NOMO-1 treated with dmso at 0.1 percent for 144 hours (cell line): ENCODE results near the gene SNRPD3.
"Not testable (repeated sequence)": the region's sequence is repeated elsewhere in the genome, so short reads cannot be mapped to it uniquely, and the experiment has no call there.

Source experiments
- DNase-seq: peaks from one replicate; lab custom pipeline; 2025; ENCODE audit not compliant: unreplicated experiment; lab: John Stamatoyannopoulos, UW

SNRPD3 gene

DNA sequence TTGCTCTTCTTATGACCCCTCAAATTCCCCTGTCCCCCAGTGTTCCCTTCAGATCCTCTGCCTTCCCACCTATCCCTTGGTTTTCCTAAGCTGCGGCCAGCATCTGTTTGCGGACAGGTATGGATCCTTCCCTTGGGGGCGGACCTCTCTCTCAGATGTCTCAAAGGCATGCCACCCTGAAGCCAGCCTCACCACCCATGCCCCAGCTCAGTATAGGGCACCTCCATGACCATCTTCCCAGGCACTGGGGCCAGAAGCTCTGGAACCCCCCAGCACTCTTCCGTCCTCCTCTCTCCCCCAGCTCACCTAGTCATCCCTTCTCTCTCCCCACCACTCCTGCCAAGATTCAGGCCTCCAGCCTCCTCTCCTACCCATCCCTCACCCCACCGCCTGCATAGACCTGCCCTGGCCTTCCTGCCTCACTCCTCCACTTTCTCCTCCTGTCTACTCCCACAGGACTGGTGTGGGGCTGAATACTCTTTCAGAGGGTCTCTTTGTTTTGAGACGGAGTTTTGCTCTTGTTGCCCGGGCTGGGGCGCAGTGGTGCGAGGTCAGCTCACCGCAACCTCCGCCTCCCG is 34.9 kb downstream of the SNRPD3 start:
- no peak for DNase-seq

DNA sequence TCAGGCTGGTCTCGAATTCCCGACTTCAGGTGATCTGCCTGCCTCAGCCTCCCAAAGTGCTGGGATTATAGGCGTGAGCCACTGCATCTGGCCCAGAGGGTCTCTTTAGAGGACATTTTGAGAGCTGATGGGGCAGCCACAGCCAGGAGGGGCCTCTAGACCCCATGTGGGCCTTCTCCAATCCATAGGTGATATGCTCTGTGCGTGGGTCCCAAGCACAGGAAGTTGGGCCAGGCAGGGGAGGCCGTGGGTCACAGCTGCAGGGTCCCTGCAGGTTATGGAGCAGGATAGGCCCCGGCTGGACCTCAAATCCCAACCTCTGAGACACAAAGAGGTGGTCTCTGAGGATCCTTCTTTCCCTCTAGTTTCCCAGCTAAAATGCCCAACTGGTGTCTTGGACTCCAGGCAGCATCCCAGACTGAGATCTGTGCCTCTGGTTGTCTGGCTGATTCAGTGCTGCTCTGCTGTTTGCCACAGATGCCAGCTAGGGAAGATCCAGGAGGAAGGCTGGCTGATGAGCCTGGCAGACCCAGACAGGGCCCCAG is 35.6 kb downstream of the SNRPD3 start:
- no peak for DNase-seq

DNA sequence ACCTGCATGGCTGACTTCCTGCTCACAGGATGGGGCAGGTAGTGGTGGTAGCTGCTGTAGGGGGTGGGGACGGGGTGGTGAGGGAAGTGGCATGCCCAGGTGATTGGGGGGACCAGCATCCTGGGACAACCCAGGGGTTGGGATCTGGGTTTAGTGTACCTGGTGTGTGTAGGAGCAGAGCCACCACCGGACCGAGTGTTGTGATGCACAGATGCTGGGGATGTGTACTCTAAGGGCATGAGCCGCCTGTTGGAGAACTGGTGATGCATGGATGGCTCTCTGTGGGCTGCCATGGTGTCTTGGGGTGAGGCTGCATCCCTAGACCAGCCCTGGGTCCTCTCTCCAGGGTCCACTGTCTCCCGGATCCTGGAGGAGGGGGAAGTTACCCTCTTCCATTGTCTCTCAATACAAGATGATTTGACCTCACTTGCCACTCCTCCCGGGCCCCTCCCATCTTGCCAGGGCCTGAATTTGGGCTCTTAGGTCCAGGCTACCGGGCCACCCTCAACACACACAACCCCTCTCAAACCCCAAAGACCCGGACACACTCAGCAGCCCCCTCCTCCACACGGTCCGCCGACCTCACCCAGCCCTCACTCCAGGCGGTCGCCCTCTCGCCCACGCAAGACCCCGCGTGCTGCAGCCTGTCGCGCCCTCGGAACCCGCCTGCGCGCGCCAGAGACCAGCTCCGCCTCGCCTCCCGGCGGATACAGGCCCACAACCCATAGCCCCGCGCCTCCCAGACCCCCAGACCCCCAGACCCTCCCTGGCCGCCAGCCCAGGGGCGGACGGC is 36.5 kb downstream of the SNRPD3 start:
- no peak for DNase-seq

DNA sequence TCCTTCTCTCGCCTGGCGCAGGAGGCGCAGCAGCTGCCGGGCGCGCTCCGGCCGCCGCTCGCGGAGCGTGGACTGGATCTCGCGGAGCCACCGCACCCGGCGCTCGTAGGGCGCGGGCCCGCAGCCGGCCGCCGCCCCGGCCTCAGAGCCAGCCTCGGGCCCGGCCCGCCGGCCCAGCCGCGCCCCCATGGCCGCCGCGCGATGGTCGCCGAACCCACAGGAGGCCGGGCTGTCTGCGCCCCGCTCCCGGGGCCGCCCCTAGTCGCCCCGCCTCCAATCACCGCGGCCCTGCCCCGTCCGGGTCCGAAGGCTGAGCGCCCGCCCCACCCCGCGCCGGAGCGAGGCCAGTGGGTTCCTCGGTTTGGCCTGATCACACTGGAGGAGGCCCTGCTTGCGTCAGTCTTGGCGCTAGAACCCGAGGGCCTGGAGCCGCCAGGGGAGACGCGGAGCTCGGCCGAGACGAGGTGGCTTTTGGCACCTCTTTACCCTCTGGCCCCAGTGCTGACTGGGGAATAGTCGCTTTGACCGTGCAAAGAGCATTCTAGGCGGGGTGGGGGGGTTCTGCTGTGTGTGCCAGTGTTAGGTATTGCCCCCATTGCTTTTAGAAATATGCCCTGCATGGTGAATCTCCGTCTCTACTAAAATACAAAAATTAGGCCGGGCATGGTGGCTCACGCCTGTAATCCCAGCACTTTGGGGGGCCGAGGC is 37.2 kb downstream of the SNRPD3 start, which contains the start of gene LRRC75B:
Gene LRRC75B, minus strand, starts transcription at position 223 of the 708 bp plus-strand sequence. Its CDS starts 34 bp downstream, at position 189.
- DNase-seq, result peak; percentile 81

DNA sequence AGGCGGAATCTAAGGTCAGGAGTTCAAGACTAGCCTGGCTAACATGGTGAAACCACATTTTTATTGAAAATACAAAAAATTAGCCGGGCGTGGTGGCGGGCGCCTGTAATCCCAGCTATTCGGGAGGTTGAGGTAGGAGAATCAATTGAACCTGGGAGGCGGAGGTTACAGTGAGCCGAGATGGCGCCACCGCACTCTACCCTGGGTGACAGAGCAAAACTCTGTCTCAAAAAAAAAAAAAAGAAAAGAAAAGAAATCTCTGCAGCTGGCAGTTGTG is 37.7 kb downstream of the SNRPD3 start:
- DNase-seq, result not testable (repeated sequence)

DNA sequence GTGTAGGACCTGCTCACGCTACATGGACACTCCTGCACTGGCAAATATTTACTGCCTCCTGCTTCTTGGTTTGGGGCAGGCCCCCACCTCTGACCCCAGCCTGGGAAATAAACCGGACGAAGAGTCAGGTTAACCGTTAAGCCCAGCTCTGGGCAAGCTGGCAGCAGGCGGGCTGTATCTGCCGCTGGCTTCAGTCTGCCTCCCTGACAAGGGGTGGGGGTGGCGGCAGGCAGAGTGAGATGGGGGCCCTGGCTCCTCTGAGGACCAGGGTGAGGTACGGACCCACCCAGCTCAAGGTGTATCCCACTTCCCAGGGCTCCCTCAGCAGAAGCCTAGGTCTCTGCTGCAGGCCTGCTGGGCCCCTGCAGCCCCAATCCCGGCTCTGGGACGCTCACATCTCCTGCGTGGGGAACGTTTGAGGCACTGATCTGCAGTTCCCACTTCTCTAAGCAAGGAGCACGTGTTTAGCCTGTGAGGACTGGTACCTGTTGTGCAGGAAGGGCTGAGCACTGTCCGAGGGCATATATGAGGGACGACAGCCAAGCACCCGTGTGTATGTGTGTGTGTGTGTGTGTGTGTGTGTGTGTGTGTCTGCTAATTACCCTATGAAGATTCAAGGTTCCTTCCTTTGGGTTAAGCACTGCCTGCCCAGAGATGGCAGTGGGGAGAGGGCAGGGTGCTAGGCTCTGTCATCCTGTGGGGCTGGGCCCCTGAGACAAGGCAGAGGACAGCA is 38.2 kb downstream of the SNRPD3 start:
- no peak for DNase-seq

DNA sequence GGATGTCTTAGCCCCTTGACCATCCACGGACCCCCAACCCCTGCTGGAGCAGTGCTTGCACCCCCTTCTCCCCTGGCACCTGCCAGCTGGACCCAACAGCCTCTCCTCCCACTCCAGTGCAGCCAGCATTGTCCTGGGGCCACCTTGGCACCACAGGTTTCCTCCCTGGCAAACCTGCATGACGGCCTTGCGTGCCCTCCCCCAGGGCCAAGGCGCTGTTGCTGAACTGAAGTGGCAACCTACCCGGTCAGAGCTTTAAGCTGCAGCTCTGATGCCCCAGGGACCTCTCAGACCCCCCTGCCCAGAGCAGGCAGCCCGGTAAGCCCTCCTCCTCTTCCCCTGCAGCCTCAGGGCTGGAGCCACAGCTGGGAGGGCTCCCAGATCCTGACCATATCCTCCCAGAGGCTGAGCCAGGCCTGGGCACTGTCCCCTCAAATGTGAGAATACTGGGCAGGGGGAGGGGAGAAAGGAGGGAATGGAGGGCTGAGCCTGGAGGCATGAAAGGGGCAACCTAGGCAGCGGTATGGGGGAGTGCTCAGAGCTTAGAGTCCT is 38.8 kb downstream of the SNRPD3 start:
- DNase-seq, result no peak

DNA sequence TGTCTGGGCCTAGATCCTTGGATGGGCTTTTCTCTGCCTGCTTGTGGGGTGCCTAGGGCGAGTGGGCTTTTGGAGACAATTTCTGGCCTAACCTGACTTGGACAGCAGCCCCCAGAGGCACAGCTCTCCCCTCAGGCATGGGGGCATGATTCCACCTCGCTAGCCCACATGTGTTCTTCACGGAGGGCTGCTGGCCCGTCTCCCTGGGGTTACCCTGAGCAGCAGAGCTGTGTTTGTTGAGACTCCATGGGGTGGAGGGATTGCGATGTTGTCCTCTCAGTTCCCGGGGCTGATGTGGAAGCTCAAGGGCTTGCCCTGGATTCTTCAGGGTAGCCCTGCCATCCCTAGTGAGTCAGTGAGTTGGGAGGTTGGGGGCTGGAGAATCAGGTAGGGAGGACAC is 39.4 kb downstream of the SNRPD3 start:
- no peak for DNase-seq

DNA sequence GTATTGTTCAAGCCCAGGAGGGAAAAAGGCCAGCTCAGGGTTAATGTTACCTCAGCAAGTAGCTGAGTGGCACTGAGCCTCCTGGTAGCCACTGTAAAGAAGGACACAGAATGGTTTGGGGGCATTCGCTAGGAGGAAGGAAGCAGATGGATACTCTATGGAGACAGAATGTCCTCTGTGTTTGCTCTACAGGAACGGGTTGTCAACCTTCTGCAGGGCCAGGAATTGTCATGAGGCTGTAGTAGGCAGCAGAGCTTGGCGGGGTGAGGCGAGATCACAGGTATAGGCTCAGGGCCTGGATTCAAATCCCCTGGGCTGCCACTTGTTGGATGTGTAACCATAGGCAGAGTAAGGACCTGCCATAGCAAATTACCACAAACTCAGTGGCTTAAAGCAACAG is 40.1 kb downstream of the SNRPD3 start:
- no peak for DNase-seq

DNA sequence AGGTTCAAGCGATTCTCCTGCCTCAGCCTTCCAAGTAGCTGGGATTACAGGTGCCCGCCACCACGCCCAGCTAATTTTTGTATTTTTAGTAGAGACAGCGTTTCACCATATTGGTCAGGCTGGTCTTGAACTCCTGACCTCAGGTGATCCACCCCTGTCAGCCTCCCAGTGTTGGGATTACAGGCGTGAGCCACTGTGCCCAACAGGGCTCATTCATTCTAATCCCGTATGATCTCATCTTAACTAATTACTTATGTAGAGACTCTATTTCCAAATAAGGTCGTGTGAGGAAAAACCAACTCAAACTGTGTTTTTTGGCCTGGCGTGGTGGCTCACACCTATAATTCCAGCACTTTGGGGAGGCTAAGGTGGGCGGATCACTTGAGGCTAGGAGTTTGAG is 41.3 kb downstream of the SNRPD3 start:
- DNase-seq, result not testable (repeated sequence)

DNA sequence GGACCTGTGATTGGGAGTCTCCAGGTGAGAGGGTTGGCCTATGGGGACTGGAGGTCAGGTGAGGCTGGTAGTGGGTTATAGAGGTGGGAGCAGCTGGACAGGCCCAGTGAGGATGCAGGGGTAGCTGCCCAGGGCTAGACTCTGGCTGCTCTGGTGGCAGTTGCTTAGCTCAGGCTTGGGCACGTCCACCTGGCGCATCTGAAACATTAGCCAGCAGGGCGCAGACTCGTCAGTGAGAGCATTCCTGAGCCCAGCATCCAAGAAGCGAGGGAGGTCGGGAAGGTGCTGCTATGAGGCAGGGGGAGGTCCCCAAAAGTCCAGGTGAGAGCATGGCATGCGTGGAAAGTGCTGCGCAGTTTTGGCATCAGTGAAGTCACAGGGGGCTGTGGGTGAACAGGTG is 43.7 kb downstream of the SNRPD3 start:
- no peak for DNase-seq

DNA sequence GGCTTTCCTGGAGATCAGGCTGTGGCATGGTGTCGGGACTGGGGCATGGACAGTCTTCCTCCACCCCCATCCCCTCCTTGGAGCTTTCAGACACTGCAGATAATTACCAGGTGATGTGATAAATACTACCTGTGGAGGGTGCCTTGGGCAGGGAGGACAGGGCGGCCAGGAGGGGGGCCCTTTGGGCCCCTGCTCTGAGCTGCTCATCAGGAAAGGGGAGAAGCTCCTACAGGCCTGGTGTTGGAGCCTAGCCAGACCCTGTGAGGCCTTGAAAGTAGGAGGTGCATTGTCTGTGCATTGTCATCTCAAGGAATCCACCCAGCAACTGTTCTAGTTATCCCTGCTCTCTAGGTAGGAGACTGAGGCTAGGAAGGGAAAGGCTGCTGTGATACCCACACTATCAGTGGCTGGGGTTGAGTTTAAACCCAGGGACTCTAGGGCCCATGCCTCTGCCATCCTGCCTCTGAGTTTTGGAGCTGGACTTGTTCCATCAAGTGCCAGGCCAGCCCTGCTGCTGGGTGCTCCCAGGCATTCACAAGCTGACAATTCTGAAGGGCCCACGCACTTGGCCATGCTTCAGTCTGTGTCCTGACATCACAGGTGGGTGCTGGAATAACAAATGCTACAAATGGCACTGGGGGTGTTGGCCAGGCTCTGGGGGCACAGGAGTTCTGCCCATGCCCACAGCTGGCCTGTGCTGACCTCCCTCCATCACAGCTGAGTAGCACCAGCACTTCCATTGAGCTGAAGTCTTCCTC is 44.3 kb downstream of the SNRPD3 start:
- not testable (repeated sequence) for DNase-seq

DNA sequence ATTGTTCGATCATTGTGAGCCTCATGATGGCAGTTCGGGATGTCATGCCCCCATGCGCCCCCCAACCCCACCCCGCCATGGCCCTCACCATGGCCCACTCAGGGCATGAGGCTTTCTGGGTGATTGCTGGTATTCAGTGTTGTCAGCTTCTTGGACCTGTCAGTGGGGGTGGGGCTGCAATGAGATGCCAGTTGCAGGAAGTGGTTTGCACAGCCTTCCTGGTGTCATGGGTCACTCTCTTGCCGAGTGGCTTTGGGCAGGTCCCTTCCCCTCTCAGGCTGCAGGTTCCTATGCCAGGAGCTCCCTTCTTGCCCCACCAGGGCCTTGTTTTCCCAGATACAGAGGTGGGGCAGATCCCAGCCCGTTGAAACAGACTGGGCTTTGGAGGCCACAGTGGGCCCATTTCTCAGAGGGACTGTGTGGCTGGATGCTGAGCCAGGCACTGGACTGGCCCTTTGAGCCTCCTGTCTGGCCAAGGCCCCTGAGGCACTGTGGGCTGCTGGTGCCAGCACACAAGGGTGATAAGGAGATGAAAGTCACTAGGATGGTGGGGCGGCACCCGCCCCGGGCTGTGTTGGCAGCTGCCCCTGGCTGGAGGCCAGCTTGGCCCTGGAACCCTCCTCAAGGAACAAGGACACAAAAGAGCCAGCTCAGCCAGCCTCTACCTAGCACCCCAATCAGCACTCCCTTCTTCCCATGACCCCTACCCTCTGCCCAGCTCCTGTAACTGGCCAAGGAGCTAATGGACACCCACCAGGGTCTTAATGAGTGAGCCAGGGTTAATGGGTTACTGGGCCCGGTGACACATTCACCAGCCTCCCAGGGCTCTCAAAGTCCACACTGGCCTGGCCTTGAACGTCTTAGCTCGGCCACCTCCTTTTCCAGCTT is 45.7 kb downstream of the SNRPD3 start:
- peak; percentile 22 for DNase-seq

DNA sequence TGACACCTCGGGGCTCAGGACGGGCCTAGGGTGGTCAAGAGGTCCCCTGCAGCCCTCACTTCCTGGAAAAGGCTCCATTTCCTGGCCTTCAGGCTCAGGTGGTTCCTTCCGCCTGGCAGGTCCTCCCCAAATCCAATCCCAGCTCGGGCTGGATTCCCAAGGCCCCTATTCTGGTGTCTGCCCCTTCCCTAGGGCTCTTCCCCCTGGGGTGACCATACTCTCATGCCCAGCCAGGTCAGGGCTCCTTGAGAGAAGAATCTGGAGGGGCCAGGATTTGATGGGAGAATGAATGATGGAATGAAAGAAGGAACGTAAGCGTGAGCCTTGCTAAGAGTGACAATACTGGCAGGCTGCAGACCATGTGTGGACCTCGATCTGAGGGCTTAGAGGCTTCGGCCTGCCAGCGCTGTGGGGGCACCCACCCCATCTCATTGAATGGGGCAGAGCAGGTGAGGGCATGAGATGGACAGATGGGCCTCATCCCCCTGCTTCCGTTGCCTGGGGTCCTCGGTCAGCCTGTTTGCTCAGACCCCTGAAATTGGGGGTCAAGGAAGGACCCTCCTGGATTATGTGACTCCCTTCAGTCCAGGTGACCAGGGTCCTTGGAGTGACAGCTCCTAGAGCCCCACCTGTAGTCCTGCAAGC is 46.4 kb downstream of the SNRPD3 start:
- DNase-seq, result not testable (repeated sequence)

DNA sequence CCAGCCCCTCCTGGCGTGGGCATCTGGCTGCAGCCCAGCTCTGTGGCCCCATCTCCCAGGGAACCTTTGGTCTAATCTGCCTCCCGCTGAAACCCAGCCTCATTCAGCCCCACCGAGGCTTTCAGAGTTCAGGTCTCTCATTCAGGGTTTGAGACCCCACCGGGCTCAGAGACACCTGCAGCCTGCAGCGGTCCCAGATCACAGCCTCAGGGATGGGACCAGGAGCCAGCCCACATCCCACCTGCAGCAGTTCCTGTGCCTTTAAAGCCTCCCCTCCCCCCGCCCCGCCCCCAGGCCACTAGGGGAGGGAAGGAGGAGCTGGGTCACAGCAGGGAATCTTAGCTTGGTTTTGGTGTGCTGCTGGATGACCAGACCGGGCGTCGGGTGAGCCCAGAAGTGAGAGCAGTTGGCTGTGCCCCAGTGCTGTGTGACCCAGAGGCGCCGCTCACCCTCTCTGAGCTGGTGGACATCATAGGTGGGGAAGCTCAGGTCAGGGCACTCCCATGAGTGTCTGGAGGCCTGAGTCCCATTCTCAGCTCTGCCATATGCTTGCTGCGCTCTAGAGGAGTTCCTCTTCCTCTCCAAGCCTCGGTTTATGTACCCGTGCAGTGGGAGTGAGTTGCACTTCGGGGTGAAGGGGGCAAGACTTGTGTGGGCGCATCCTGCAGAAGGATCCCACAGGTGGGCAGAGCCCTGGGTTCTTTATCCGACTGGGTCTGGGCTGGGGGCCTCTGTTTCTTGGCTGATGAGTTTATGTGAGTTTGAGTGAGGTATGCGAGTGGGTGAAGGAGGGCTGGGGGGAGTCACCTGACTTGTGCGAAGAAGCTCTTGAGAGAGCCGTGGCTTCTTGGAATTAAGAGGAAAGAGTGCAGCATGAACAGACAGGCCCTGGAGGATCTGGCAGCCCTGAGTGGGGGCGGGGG is 47.3 kb downstream of the SNRPD3 start, which contains the start of gene GGT1:
Gene GGT1, plus strand, starts transcription at position 347 of the 923 bp plus-strand sequence. CDS start 7,889 bp downstream, outside the sequence.
- DNase-seq, result not testable (repeated sequence)

DNA sequence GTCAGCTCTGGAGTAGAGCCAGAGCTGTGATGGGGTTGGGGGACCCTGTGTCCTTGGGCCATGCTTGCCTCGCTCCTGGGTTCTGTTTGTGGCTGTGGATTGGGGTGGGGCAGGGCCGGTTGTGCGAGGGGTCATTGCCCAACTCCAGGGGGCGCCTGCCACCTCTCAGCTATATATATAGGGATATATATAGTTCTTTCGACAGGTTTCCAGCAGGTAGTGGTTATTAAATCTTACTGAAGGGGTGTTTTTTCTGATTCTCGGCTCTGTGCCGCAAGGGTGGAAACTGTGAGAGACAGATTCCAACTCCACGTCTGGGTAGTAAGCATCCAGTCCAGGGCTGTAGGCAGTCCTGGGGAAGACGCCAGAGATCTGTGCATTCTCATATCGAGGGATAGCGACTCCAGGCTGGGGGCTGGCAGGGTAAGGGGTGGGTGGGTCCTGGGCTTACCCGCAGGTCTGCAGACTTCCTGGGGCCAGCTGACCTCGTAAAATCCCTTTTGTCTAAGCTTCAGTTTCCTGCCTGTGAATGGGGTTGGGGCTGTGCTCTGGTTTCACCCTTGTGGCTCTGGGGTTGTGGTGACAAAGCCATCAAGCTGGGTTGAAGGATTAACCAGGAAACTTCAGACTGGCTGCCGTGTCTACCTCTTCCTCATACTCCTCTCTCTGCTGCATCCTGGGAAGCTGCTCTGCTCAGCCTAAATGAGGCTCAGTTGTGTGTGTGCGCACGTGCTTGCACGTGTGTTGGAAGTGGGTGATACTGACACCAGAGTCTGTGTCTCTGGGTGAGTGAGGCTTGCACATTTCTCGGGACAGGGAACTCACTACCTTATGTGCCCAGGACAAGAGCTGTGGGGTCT is 48.2 kb downstream of the SNRPD3 start:
- DNase-seq, result peak; percentile 34

DNA sequence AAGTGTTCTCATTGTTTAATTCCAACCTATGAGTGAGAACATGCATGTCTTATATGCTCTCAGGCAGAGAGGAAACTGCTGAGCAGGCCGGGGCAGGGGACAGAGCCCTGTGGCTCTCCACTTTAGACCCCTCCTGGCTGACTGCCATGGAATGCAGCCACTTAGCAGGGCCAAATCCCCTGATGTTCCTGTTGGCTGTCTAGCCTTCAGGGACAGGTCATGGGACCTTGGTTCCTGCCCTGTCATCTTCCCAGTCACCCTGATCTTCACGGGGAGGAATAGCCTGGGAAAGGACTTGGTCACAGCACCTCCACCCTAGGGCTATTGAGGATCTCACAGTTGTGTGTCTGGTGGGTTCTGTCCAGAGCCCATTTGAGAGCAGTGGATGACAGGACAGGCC is 50.5 kb downstream of the SNRPD3 start:
- not testable (repeated sequence) for DNase-seq
